Motor neuron (in vitro differentiated cells): ENCODE results near the gene FOXP1. TPM values are rescaled to one million over a fixed set of nuclear protein-coding genes. Genes with fewer than 3 reads are reported as not detected.

Source experiments
- ATAC-seq, 8 experiments: fragments of 200-7000 bp; cut with Tn5 transposase; replicated peaks in 6 of 8; 2 replicates each; pipeline ENCODE4 v1.8.0; 2021; ENCODE audit warnings: mild to moderate bottlenecking in 8 of 8, moderate library complexity in 8 of 8
- H3K27ac ChIP-seq, 2 donors: fragments of 250-450 bp; sonication (Bioruptor Pico); 2 replicates each; pipeline ENCODE4 v1.9.0; 2021; ENCODE audit warnings: antibody characterized with exemption in 2 of 2, mild to moderate bottlenecking in 2 of 2, moderate library complexity in 1 of 2
- H3K4me1 ChIP-seq, 2 donors: fragments of 250-450 bp; sonication (Bioruptor Pico); replicated peaks in 1 of 2; 2 replicates each; pipeline ENCODE4 v1.6.1; 2021; ENCODE audit warnings: antibody characterized with exemption in 2 of 2, mild to moderate bottlenecking in 2 of 2, moderate library complexity in 1 of 2
- H3K4me3 ChIP-seq, 5 donors: fragments of 250-450 bp; sonication (Bioruptor Pico); 2 replicates each; pipeline ENCODE4 v1.9.0; 2021; ENCODE audit warnings: antibody characterized with exemption in 5 of 5, mild to moderate bottlenecking in 5 of 5, moderate library complexity in 4 of 5
- WGBS, 10 experiments: fragments of 450-650 bp; shearing (Covaris generic); methylation state at CpG; one replicate each; pipeline ENCODE4 v1.0.0; 2022; 5-methylcytosine and 5-hydroxymethylcytosine counted together
- in situ Hi-C, 9 experiments: fragments of 400-800 bp; cut with MboI; loops; one replicate each; pipeline ENCODE4 v1.15.0; 2021; ENCODE audit warnings: low sequenced_read_pairs in 9 of 9, low pct_unique_long_range_greater_than_20kb in 2 of 9; ENCODE audit not compliant: unreplicated experiment in 9 of 9
- total RNA-seq, 8 experiments: library from RNA; unstranded; fragments of 300-600 nt; gene quantifications; 2 replicates each; pipeline versions ENCODE4 v1.2.3 to v1.2.4, GENCODE V29; 2022

FOXP1 gene
- total RNA-seq, 8 experiments from 2014 or later: 7.0 to 118 (median 74.5) TPM

DNA sequence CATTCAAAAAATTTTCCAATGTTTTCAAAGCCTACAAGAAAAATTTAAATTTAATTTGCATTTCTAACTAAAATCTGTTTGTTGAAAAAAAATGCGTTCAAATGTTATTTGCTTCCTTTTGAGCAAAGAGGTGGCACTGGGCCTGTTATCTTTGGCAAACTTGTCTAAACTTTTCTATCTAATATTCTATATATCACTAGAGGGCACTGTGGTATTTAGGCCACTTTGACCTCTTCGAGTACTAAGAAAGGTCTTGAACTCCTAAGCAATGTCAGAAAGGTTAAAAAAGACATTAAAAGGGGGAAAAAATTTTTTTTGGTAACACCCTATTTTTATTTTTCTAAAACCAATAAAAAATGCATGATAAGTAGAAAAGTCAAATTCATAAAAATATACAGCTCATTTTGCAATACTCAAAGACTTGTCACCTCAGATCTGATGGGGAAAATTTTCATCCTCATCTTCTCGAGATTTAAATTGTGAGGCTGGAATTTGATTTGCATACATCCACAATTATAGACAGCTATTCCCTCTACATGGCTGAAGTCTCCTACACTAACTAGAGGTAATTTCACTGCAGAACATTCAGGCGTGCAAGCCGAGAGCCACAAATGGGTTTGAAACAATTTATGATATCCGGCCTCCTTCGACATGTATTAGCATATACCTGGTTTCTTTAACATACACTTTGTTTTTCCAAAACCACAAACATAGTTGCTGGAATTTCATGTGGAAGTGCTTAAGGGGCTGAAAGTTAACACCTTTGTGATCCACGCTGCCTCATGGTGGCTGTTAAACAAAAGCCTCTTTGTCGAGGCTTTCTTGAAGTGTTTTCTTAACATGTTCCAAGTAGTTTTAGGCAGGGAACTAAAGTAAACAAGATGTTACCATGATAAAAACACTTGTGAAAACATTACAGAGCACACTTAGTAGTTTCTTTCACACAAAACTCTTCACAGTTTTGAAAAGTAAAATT is 576.4 kb downstream of the FOXP1 start:
- Histone ChIP-seq H3K4me1 (peaks cover 6 to 59% of the 10 kb centered on the region in 2 donors), H3K4me3 (no peak overlapping the region), H3K27ac (no peak overlapping the region)
- in situ Hi-C loops: loop anchor here in 1 of 9 experiments (25.0 kb wide), 1 partner anchor 470 kb away; no protein-coding TSS in a partner anchor
- ATAC-seq: peak in 2 of 8 experiments; percentile 34 to 80
- WGBS, 10 experiments: 10 to 82% (median 67%) methylated on average over 1 to 9 of the region's 9 CpGs

DNA sequence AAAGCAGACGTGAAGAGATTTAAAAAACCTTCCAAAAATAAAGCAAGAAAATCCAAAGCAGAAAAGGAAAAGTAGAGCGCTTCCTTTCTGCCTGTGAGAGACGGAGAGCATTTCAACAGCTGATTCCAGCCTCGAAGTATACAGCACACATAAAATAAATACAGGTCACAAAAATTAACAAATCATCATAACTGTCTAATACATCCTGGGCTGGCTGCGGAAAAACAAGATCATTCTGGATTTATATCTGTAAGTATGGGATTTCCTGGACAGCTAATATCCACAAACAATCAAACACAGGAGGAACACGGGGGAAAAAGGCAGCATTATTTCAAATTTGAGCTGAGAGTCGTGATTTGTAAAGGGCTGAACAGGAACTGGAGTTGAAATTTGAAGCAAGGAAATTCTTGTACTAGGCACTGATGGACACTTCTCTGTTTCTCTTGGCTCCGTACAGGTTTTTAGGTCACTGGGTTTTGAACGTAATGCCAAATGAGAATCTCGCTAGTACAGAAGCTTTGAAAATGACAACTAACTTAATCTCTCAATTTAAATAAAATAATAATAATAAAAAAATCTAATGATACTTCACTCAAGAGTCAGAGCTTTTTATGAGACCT is 577.7 kb downstream of the FOXP1 start:
- no peak overlapping the region for H3K4me3 ChIP-seq
- peaks cover 6 to 66% of the 10 kb centered on the region in 2 donors for H3K4me1 ChIP-seq
- peak in 5 of 8 experiments; percentile 48 to 88 (median 85) for ATAC-seq
- in situ Hi-C loops: loop anchor here in 1 of 9 experiments (25.0 kb wide), 1 partner anchor 469 kb away; no protein-coding TSS in a partner anchor
- 56 to 95% (median 74%) methylated on average over 2 to 10 of the region's 10 CpGs for WGBS, 10 experiments
- no peak overlapping the region for H3K27ac ChIP-seq

DNA sequence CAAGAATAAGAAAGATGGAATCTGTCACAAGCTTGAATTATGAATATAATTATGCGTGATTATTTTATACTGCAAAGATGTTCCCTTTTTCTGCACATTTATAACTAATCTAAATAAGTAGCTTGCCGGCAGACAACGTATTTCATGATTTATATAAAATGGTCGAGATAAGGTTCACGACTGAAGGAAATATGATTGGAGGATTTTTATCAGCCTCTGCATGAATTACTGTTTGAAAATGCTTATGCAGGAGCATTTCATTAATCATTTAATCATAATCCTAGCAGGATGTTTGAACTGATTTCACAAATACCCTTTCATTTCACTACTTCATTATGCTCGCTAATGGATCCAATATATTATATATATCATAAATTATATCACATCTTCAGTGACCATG is 580.0 kb downstream of the FOXP1 start:
- 58 to 100% (median 85%) methylated on average over 3 to 6 of the region's 6 CpGs for WGBS, 10 experiments
- peak in 5 of 8 experiments; percentile 40 to 72 (median 55) for ATAC-seq
- Histone ChIP-seq H3K27ac (no peak overlapping the region), H3K4me3 (no peak overlapping the region), H3K4me1 (peaks cover 6 to 66% of the 10 kb centered on the region in 2 donors)
- in situ Hi-C loops: loop anchor here in 1 of 9 experiments (25.0 kb wide), 1 partner anchor 466 kb away; no protein-coding TSS in a partner anchor

DNA sequence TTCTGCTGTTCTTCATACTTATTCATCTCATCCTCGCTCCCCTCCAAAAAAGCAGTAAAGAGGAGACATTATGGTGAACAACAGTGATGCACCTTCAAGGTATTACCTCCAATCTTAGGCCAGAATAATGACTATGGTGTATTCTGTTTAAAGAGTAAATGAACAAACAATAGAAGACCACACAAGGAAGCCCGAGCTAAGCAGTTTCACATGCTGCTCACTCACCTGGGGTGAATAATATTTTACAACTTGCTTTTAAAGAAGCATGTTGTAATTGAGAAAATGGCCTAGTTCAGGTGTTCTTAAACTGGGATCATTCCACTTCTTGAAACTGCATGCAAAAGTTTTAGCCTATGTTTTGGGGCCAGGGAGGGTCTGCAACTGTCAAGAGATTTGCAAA is 581.2 kb downstream of the FOXP1 start:
- no peak overlapping the region for H3K4me3 ChIP-seq
- ATAC-seq: no peak
- no peak overlapping the region for H3K27ac ChIP-seq
- in situ Hi-C loops: loop anchor here in 1 of 9 experiments (25.0 kb wide), 1 partner anchor 465 kb away; no protein-coding TSS in a partner anchor
- H3K4me1 ChIP-seq: peaks cover 1 to 58% of the 10 kb centered on the region in 2 donors
- 88 to 100% (median 94%) methylated on average over 1 to 2 of the region's 2 CpGs; no CpG with 5 or more reads in 1 of the 10 experiments for WGBS, 10 experiments

DNA sequence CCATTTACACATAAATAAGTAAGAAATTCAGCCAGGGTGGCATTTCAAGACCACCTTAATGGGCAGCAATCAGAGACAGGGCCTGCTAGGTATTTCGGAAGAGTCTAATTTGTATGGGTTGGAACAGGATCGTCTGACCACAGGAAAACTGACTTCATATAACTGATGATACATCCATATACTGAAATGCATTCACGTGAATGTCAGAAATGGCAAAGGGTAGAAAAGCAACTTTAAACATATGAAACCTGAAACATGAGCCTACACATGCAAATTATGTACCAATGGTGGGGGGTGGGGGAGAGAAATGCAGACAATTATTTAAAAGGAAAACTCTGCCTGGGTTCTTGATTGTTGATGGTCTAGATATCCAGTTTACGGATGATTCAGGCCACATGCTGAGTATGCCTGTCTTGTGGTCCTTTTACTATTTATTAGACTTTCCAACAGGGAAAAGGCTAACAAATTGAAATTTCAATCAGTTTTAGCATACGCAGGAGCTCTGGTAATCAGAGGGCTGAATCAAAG is 582.2 kb downstream of the FOXP1 start:
- Histone ChIP-seq H3K4me3 (no peak overlapping the region), H3K27ac (no peak overlapping the region), H3K4me1 (peaks cover 0 to 50% of the 10 kb centered on the region in 2 donors)
- in situ Hi-C loops: loop anchor here in 1 of 9 experiments (25.0 kb wide), 1 partner anchor 464 kb away; no protein-coding TSS in a partner anchor
- no peak for ATAC-seq
- 82 to 100% (median 95%) methylated on average over 2 to 5 of the region's 5 CpGs; no CpG with 5 or more reads in 1 of the 10 experiments for WGBS, 10 experiments

DNA sequence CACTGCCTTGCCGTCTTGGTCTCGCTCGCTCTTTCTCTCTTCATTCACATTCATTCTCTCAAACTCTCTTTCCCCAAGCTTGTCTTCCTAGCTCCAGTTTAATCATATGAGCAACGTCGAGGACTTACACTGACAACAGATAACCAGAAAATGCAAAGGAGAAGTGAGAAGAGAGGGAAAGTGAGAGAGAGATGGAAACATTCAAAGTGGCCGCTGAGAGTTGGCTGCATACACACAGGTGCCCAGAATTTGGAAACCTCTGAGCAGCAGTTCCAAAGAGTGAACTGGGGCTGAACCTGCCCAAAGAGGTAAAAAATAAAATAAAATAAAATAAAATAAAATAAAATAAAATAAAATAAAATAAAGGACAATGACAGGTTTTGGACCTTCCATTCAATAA is 583.0 kb downstream of the FOXP1 start:
- Histone ChIP-seq H3K4me3 (no peak overlapping the region), H3K27ac (no peak overlapping the region), H3K4me1 (peaks cover 0 to 41% of the 10 kb centered on the region in 2 donors)
- ATAC-seq: no peak
- WGBS, 10 experiments: 80 to 98% (median 98%) methylated on average over 2 to 6 of the region's 6 CpGs; no CpG with 5 or more reads in 1 of the 10 experiments
- in situ Hi-C loops: loop anchor here in 1 of 9 experiments (25.0 kb wide), 1 partner anchor 463 kb away; no protein-coding TSS in a partner anchor

DNA sequence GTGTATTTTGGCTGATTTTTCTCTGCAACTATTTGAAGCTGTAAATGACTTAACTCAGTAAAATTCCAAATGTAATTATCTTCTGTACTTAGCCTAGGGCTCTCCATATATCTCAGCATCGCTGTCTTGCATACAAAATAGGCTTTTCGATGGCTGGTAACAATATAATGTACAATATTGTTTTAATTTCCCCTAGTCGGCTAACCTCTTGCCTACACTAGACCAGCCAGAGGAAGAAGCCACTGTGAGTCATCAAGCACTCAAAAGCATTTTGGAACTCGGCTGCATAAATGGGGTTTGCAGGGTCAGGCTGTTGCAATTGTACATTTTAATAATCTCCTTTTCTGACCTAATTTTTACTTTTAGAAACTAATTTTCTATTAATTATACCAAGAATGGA is 583.8 kb downstream of the FOXP1 start:
- 3 to 84% (median 63%) methylated on average over 1 to 4 of the region's 4 CpGs for WGBS, 10 experiments
- ATAC-seq: peak; percentile 24 to 76 (median 63)
- H3K4me1 ChIP-seq: peaks cover 0 to 33% of the 10 kb centered on the region in 2 donors
- in situ Hi-C loops: loop anchor here in 2 of 9 experiments (25.0 kb wide), 2 partner anchors 437 to 462 kb away; no protein-coding TSS in a partner anchor
- no peak overlapping the region for H3K4me3 ChIP-seq
- H3K27ac ChIP-seq: no peak overlapping the region

DNA sequence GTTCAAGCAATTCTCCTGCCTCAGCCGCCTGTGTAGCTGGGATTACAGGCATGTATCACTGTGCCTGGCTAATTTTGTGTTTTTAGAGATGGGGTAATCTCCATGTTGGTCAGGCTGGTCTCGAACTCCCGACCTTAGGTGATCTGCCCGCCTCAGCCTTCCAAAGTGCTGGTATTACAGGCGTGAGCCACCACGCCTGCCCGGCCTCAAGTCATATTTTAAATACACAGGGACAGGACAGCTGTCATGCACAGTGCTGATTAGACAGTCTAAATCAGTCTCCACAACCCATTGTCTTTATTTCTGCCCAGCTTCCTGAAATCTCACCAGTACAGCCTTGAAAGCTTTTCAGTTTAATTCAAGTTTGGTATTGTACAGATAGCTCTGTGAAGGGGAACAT is 587.4 kb downstream of the FOXP1 start:
- Histone ChIP-seq H3K4me3 (no peak overlapping the region), H3K4me1 (no peaks in the 10 kb centered on the region), H3K27ac (no peak overlapping the region)
- no peak for ATAC-seq
- WGBS, 10 experiments: 90 to 100% (median 100%) methylated on average over 1 to 5 of the region's 7 CpGs; no CpG with 5 or more reads in 3 of the 10 experiments
- in situ Hi-C loops: loop anchor here in 1 of 9 experiments (25.0 kb wide), 1 partner anchor 434 kb away; no protein-coding TSS in a partner anchor

DNA sequence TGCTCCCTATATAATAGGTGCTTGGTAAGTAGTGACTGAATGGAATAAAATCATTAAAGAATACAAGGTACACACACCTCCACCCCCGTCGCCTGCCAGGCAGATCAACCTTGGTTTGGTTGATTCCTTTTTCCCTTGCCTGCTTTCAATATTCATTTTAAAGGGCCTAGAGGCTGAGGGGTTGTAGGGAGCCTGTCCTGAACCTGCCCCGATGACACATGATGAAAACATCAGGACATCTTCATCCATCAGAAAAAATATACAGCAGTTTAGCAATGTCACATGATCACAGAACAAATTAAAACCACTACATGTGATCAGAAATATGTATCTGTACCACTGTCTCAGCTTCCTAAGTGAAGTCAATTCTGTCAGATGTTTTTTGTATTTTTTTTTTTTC is 588.9 kb downstream of the FOXP1 start:
- no peak for ATAC-seq
- Histone ChIP-seq H3K4me1 (no peaks in the 10 kb centered on the region), H3K4me3 (no peak overlapping the region), H3K27ac (no peak overlapping the region)
- in situ Hi-C loops: loop anchor here in 1 of 9 experiments (25.0 kb wide), 1 partner anchor 432 kb away; no protein-coding TSS in a partner anchor
- WGBS, 10 experiments: 71 to 100% (median 100%) methylated on average over 1 to 3 of the region's 3 CpGs; no CpG with 5 or more reads in 3 of the 10 experiments

DNA sequence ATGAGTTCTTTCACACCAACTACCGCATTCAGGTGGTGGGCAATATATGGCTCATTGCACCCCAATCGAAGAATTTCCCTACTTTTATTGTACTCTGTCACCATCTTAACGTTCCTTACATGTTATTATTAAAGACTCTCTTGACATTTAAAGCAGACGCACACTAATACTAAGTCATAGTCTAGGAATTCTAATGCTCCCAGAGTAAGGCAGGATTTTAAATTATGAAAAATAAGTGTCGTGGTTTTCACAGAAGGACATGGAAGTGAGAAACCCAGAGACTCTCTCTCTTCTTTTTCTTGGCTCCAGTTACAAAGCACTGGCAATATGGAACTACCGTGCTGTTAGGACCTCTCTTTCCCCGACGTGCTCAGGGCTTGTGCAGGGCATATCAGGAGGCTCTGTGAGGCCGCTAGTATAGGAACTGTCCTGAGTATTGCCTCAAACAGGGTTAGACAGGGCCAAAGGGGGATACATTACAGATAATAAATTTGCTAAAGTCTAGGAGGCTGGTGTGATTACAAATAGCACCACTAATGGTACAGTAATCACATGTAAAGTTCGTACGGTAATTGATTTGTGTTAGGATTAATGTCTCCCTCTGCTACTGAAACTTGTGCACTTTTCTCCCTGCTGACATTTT is 590.8 kb downstream of the FOXP1 start:
- Histone ChIP-seq H3K4me1 (peaks cover 0 to 7% of the 10 kb centered on the region in 2 donors), H3K4me3 (no peak overlapping the region), H3K27ac (no peak overlapping the region)
- in situ Hi-C loops: loop anchor here in 1 of 9 experiments (25.0 kb wide), 1 partner anchor 430 kb away; no protein-coding TSS in a partner anchor
- WGBS, 10 experiments: 70 to 99% (median 90%) methylated on average over 4 to 10 of the region's 11 CpGs; no CpG with 5 or more reads in 1 of the 10 experiments
- ATAC-seq: peak in 5 of 8 experiments; percentile 43 to 80 (median 56)

DNA sequence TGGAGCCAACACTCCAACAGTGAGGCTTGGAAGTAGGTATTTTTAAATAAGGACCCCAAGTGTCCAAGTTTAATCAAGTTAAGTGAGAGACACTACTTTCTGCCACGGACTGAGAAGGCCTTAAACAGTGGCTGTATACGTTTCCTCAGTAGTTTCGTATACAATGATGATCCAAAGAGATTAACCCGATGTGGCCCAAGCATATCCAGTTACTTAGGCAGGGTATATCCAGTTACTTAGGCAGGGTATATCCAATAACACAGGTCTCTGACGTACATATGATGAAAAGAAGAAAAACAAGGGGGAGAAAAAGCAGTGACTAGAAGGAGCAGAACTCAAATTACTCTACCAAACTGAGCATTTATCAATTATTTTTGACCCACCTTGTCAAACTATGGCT is 591.4 kb downstream of the FOXP1 start:
- Histone ChIP-seq H3K4me1 (peaks cover 0 to 7% of the 10 kb centered on the region in 2 donors), H3K4me3 (no peak overlapping the region), H3K27ac (no peak overlapping the region)
- no peak for ATAC-seq
- in situ Hi-C loops: loop anchor here in 1 of 9 experiments (25.0 kb wide), 1 partner anchor 430 kb away; no protein-coding TSS in a partner anchor
- 67 to 100% (median 100%) methylated on average over 1 to 4 of the region's 5 CpGs; no CpG with 5 or more reads in 1 of the 10 experiments for WGBS, 10 experiments

DNA sequence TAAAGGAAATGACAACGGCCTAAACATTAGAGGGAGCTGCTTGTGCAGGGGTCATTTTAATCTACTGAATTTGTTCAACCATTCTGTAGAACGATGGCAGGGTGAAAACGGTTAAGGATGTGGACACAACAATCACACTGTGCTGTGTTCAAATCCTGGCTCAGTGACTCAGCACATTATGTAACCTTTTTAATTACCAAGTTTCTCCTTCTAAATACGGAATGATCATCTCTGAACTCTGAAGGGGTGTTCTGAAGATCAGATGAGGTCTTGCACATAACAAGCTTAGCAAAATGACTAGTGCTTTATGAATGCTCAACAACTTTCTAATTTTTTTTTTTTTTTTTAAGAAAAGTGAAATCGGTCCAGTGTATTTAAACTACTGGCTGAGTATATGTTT is 592.8 kb downstream of the FOXP1 start:
- WGBS, 10 experiments: 61 to 100% (median 91%) methylated on average over 2 to 5 of the region's 5 CpGs
- in situ Hi-C loops: loop anchor here in 1 of 9 experiments (25.0 kb wide), 1 partner anchor 428 kb away; no protein-coding TSS in a partner anchor
- ATAC-seq: no peak
- Histone ChIP-seq H3K27ac (no peak overlapping the region), H3K4me3 (no peak overlapping the region), H3K4me1 (peaks cover 0 to 20% of the 10 kb centered on the region in 2 donors)
